NCI-H345 treated with DMSO at 0.1 percent for 48 hours (cell line): Measurements from ENCODE around the gene DDX18.
"Not testable (repeated sequence)": the region's sequence is repeated elsewhere in the genome, so short reads cannot be mapped to it uniquely, and the experiment has no call there.

ENCODE experiments used
- DNase-seq: peaks from one replicate; lab custom pipeline; 2025; ENCODE audit not compliant: unreplicated experiment; lab: John Stamatoyannopoulos, UW

The DDX18 gene

GRCh38 chr2:117814417-117815264 is at the start of gene DDX18:
TSS of gene DDX18 (plus strand) at chr2:117814691. CDS start at chr2:117814778, 87 bp downstream.
- peak; percentile 99 for DNase-seq

GRCh38 chr2:117770730-117771129 is 43.8 kb upstream of the DDX18 start:
- DNase-seq: no peak

GRCh38 chr2:117771969-117772630 is 42.4 kb upstream of the DDX18 start:
- peak; percentile 40 for DNase-seq

GRCh38 chr2:117774716-117775115 is 39.8 kb upstream of the DDX18 start:
- DNase-seq: no peak

- no peak for DNase-seq
These were observed 38.7 kb upstream of the DDX18 start for GRCh38 chr2:117775703-117776219.

GRCh38 chr2:117776888-117777287 is 37.6 kb upstream of the DDX18 start:
- no peak for DNase-seq

- DNase-seq: peak; percentile 54
These were observed 28.8 kb upstream of the DDX18 start for GRCh38 chr2:117785740-117786139.

- DNase-seq: no peak
These were observed 28.0 kb upstream of the DDX18 start for GRCh38 chr2:117786520-117786919.

- no peak for DNase-seq
These were observed 25.0 kb upstream of the DDX18 start for GRCh38 chr2:117789505-117789904.

GRCh38 chr2:117794668-117795067 is 19.8 kb upstream of the DDX18 start:
- no peak for DNase-seq

GRCh38 chr2:117801826-117802225 is 12.7 kb upstream of the DDX18 start:
- DNase-seq: no peak

- peak; percentile 15 for DNase-seq
These were observed 10.7 kb upstream of the DDX18 start for GRCh38 chr2:117803644-117804325.

GRCh38 chr2:117812443-117812842 is 2.0 kb upstream of the DDX18 start:
- DNase-seq: no peak

- DNase-seq: no peak
These were observed 1.5 kb downstream of the DDX18 start for GRCh38 chr2:117815946-117816345.

GRCh38 chr2:117818921-117819320 is 4.4 kb downstream of the DDX18 start:
- no peak for DNase-seq

GRCh38 chr2:117820444-117820843 is 6.0 kb downstream of the DDX18 start:
- DNase-seq: no peak

GRCh38 chr2:117825437-117825836 is 10.9 kb downstream of the DDX18 start:
- no peak for DNase-seq

GRCh38 chr2:117827464-117827863 is 13.0 kb downstream of the DDX18 start:
- DNase-seq: not testable (repeated sequence)

GRCh38 chr2:117828870-117829269 is 14.4 kb downstream of the DDX18 start:
- DNase-seq: no peak

- DNase-seq: no peak
These were observed 17.8 kb downstream of the DDX18 start for GRCh38 chr2:117832332-117832731.

- DNase-seq: no peak
These were observed 18.6 kb downstream of the DDX18 start for GRCh38 chr2:117832905-117833613.
